Activated CD8-positive, alpha-beta T cell treated with anti-CD3 and anti-CD28 coated beads for 36 hours (primary cell): ENCODE data around the gene MOCS1. TPM values are rescaled to one million over a fixed set of nuclear protein-coding genes. Genes with fewer than 3 reads are reported as not detected.

ENCODE experiments used
- ATAC-seq: fragments of 200-7000 bp; cut with Tn5 transposase; one replicate; pipeline ENCODE4 v1.10.0; 2021; ENCODE audit warnings: mild to moderate bottlenecking, moderate library complexity
- CTCF ChIA-PET: fragments of 350-600 bp; sonication (Branson Sonifier 250); formaldehyde crosslinking; loops from one replicate; lab custom pipeline; 2021; ENCODE audit warnings: antibody characterized with exemption; lab: Charles Lee
- POLR2A ChIA-PET: fragments of 350-600 bp; sonication (Branson Sonifier 250); formaldehyde crosslinking; loops from one replicate; lab custom pipeline; 2021; ENCODE audit warnings: antibody characterized with exemption; lab: Charles Lee
- DNase-seq: peaks from one replicate; pipeline ENCODE4 v3.0.0-alpha.2; 2020
- H3K27ac Mint-ChIP-seq: one replicate; pipeline ENCODE4 v1.8.0; 2021; ENCODE audit warnings: mild to moderate bottlenecking, mixed read lengths
- H3K27me3 Mint-ChIP-seq: one replicate; pipeline ENCODE4 v1.8.0; 2021; ENCODE audit warnings: mixed read lengths
- H3K36me3 Mint-ChIP-seq: one replicate; pipeline ENCODE4 v1.8.0; 2021; ENCODE audit warnings: low read depth, mixed read lengths
- H3K4me1 Mint-ChIP-seq: one replicate; pipeline ENCODE4 v1.8.0; 2021; ENCODE audit warnings: low read depth, mixed read lengths
- H3K4me3 Mint-ChIP-seq: one replicate; pipeline ENCODE4 v1.8.0; 2021; ENCODE audit warnings: mild to moderate bottlenecking, moderate library complexity, mixed read lengths
- H3K9me3 Mint-ChIP-seq: one replicate; pipeline ENCODE4 v1.8.0; 2021; ENCODE audit warnings: mixed read lengths
- CTCF ChIP-seq: fragments of 200-600 bp; IDR thresholded peaks from one replicate; pipeline ENCODE4 v1.8.0; 2022; ENCODE audit warnings: antibody characterized with exemption, mild to moderate bottlenecking
- intact Hi-C: fragments of 100-400 bp; cut with micrococcal nuclease; formaldehyde crosslinking; loops from one replicate; pipeline ENCODE4 v1.10.0; 2022
- total RNA-seq, 2 experiments: library from RNA; stranded (reverse); gene quantifications; one replicate each; pipeline ENCODE4 v1.2.3, GENCODE V29; 2021

MOCS1 gene
- total RNA-seq, 2 experiments from 2014 or later, result 1.5 to 1.8 TPM

GRCh38 chr6:39901670-39902069 is 32.6 kb downstream of the MOCS1 start:
- H3K36me3 Mint-ChIP-seq, result no peaks in the 10 kb centered on the region
- CTCF ChIA-PET, result no interaction called here
- intact Hi-C loops, result no loop called here
- TF ChIP-seq CTCF, result no peak
- POLR2A ChIA-PET, result no interaction called here
- no peaks in the 10 kb centered on the region for H3K4me1 Mint-ChIP-seq
- H3K27me3 Mint-ChIP-seq, result no peaks in the 10 kb centered on the region
- H3K4me3 Mint-ChIP-seq, result no peak overlapping the region
- H3K27ac Mint-ChIP-seq, result no peak overlapping the region
- ATAC-seq (no peak), DNase-seq (no peak)
- no peaks in the 10 kb centered on the region for H3K9me3 Mint-ChIP-seq

GRCh38 chr6:39901116-39901655 is 33.1 kb downstream of the MOCS1 start:
- intact Hi-C loops, result no loop called here
- no peaks in the 10 kb centered on the region for H3K27me3 Mint-ChIP-seq
- POLR2A ChIA-PET, result no interaction called here
- no peaks in the 10 kb centered on the region for H3K36me3 Mint-ChIP-seq
- no peaks in the 10 kb centered on the region for H3K4me1 Mint-ChIP-seq
- H3K9me3 Mint-ChIP-seq, result no peaks in the 10 kb centered on the region
- CTCF ChIA-PET, result interaction anchor here (1.8 kb wide), 1 partner anchor 36 kb away, joined by 8 read pairs; no protein-coding TSS in a partner anchor
- no peak overlapping the region for H3K27ac Mint-ChIP-seq
- ATAC-seq (no peak), DNase-seq (no peak)
- TF ChIP-seq CTCF, result no peak
- no peak overlapping the region for H3K4me3 Mint-ChIP-seq

GRCh38 chr6:39899554-39900295 is 34.5 kb downstream of the MOCS1 start:
- H3K27ac Mint-ChIP-seq, result no peak overlapping the region
- intact Hi-C loops, result no loop called here
- no peaks in the 10 kb centered on the region for H3K4me1 Mint-ChIP-seq
- H3K4me3 Mint-ChIP-seq, result no peak overlapping the region
- TF ChIP-seq CTCF, result no peak
- ChIA-PET POLR2A (no interaction called here), CTCF (interaction anchor here (1.8 kb wide), 1 partner anchor 34 kb away, joined by 8 read pairs; no protein-coding TSS in a partner anchor)
- no peaks in the 10 kb centered on the region for H3K36me3 Mint-ChIP-seq
- ATAC-seq (no peak), DNase-seq (no peak)
- no peaks in the 10 kb centered on the region for H3K9me3 Mint-ChIP-seq
- no peaks in the 10 kb centered on the region for H3K27me3 Mint-ChIP-seq

GRCh38 chr6:39898625-39899024 is 35.6 kb downstream of the MOCS1 start:
- Mint-ChIP-seq H3K27ac (no peak overlapping the region), H3K4me1 (no peaks in the 10 kb centered on the region), H3K9me3 (no peaks in the 10 kb centered on the region), H3K27me3 (no peaks in the 10 kb centered on the region), H3K36me3 (no peaks in the 10 kb centered on the region), H3K4me3 (no peak overlapping the region)
- no peak for DNase-seq
- intact Hi-C loops, result no loop called here
- ATAC-seq, result no peak
- ChIA-PET CTCF (no interaction called here), POLR2A (no interaction called here)
- TF ChIP-seq CTCF, result no peak

- Mint-ChIP-seq H3K27me3 (no peaks in the 10 kb centered on the region), H3K4me1 (no peaks in the 10 kb centered on the region), H3K9me3 (no peaks in the 10 kb centered on the region), H3K27ac (no peak overlapping the region), H3K36me3 (no peaks in the 10 kb centered on the region), H3K4me3 (no peak overlapping the region)
- ChIA-PET POLR2A (no interaction called here), CTCF (interaction anchor here (1.1 kb wide), 1 partner anchor 38 kb away, joined by 3 read pairs; no protein-coding TSS in a partner anchor)
- DNase-seq (no peak), ATAC-seq (no peak)
- intact Hi-C loops, result no loop called here
- TF ChIP-seq CTCF, result no peak
These were observed 36.6 kb downstream of the MOCS1 start for GRCh38 chr6:39897698-39898097.
